NB4 (cell line): Measurements from ENCODE around the gene TSC22D1.

ENCODE experiments used
- POLR2A ChIP-seq: IDR thresholded peaks from 2 replicates; pipeline ENCODE4 v1.6.1; 2011; ENCODE audit warnings: mild to moderate bottlenecking; ENCODE audit not compliant: insufficient read length; ENCODE audit errors: extremely low read depth
- TF ChIP-seq, protein P1 (sequence below): IDR thresholded peaks from one replicate; pipeline ENCODE4 v1.5.1; 2012; ENCODE audit warnings: low read depth, low read length
- TF ChIP-seq, protein P2 (sequence below): IDR thresholded peaks from 2 replicates; pipeline ENCODE4 v1.6.1; 2011; ENCODE audit warnings: low read depth, low read length

DNA sequence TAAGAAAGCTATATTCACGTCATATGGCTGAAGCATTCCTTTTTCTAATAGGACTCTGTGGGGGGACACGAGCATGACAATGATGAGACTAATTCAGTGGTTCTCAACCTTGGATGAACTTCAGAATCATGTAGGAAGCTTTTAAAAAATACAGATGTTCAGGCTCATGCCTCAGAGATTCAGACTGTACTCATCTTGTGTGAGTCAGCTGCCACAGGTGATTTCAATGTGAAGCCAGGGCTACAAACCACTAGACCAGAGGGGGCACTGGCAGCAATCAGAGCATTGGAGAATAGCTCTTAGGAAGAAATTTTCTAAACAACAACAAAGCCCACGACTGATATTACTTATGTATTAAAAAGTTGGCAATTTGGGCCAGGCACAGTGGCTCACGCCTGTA lies 110.8 kb downstream of the TSC22D1 start:
- TF ChIP-seq, protein P1, sequence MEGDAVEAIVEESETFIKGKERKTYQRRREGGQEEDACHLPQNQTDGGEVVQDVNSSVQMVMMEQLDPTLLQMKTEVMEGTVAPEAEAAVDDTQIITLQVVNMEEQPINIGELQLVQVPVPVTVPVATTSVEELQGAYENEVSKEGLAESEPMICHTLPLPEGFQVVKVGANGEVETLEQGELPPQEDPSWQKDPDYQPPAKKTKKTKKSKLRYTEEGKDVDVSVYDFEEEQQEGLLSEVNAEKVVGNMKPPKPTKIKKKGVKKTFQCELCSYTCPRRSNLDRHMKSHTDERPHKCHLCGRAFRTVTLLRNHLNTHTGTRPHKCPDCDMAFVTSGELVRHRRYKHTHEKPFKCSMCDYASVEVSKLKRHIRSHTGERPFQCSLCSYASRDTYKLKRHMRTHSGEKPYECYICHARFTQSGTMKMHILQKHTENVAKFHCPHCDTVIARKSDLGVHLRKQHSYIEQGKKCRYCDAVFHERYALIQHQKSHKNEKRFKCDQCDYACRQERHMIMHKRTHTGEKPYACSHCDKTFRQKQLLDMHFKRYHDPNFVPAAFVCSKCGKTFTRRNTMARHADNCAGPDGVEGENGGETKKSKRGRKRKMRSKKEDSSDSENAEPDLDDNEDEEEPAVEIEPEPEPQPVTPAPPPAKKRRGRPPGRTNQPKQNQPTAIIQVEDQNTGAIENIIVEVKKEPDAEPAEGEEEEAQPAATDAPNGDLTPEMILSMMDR = no peak
- TF ChIP-seq, protein P2, sequence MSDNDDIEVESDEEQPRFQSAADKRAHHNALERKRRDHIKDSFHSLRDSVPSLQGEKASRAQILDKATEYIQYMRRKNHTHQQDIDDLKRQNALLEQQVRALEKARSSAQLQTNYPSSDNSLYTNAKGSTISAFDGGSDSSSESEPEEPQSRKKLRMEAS = no peak
- no peak for TF ChIP-seq POLR2A
